IMR-90 (cell line): ENCODE results near the gene SLC9C2. TPM values are rescaled to one million over a fixed set of nuclear protein-coding genes. Genes with fewer than 3 reads are reported as not detected.

Experiments used
- ATAC-seq: fragments of 200-7000 bp; cut with Tn5 transposase; 2 replicates; pipeline ENCODE4 v1.9.1; 2020; ENCODE audit warnings: low read depth, mild to moderate bottlenecking, moderate library complexity
- BruUV-seq: library from RNA; stranded (reverse); fragments of 400-500 nt; replicated peaks from 2 replicates; lab custom pipeline; 2021; lab: Mats Ljungman, UMichigan
- CTCF ChIA-PET: fragments of 300-600 bp; formaldehyde crosslinking; extraction: SDS; loops from one replicate; lab custom pipeline; 2021; ENCODE audit warnings: antibody characterized with exemption; lab: Yijun Ruan, JAX
- POLR2A ChIA-PET: fragments of 300-600 bp; sonication (Branson Sonifier 250); formaldehyde crosslinking; loops from one replicate; lab custom pipeline; 2022; ENCODE audit warnings: antibody characterized with exemption; ENCODE audit not compliant: unreplicated experiment; lab: Charles Lee
- DNase-seq: peaks from one replicate; pipeline ENCODE4 v3.0.0; 2013
- H2AFZ ChIP-seq: replicated peaks from 2 replicates; pipeline ENCODE3; 2013; ENCODE audit warnings: low read length, mild to moderate bottlenecking; ENCODE audit not compliant: poor library complexity
- H2AK5ac ChIP-seq: 2 replicates; pipeline ENCODE4 v1.6.1; 2013; ENCODE audit warnings: low read depth, low read length, inconsistent platforms
- H2AK9ac ChIP-seq: replicated peaks from 2 replicates; pipeline ENCODE3; 2013; ENCODE audit warnings: mild to moderate bottlenecking, low read depth, low read length, moderate library complexity; ENCODE audit not compliant: poor library complexity
- H2BK120ac ChIP-seq: 2 replicates; pipeline ENCODE4 v1.6.1; 2013; ENCODE audit warnings: low read depth, low read length, inconsistent platforms
- H2BK15ac ChIP-seq: 3 replicates; pipeline ENCODE4 v1.6.1; 2013; ENCODE audit warnings: low read depth, low read length, inconsistent platforms
- H2BK20ac ChIP-seq: 2 replicates; pipeline ENCODE4 v1.6.1; 2013; ENCODE audit warnings: low read depth, mild to moderate bottlenecking, inconsistent platforms, low read length, moderate library complexity
- H2BK5ac ChIP-seq: 2 replicates; pipeline ENCODE4 v1.6.1; 2013; ENCODE audit warnings: mild to moderate bottlenecking, low read depth, low read length, inconsistent platforms; ENCODE audit not compliant: poor library complexity, severe bottlenecking
- H3K14ac ChIP-seq: replicated peaks from 2 replicates; pipeline ENCODE4 v1.6.1; 2013; ENCODE audit warnings: low read depth, low read length, inconsistent platforms
- H3K18ac ChIP-seq: 2 replicates; pipeline ENCODE4 v1.6.1; 2013; ENCODE audit warnings: low read depth, low read length, control low read depth
- H3K23ac ChIP-seq: 2 replicates; pipeline ENCODE4 v1.6.1; 2013; ENCODE audit warnings: low read depth, low read length, inconsistent platforms
- H3K27ac ChIP-seq: 2 replicates; pipeline ENCODE4 v1.5.1; 2013; ENCODE audit warnings: mild to moderate bottlenecking, control low read depth, low read length; ENCODE audit not compliant: insufficient read depth
- H3K27me3 ChIP-seq: 2 replicates; pipeline ENCODE4 v1.6.1; 2013; ENCODE audit warnings: low read length; ENCODE audit not compliant: control insufficient read depth, insufficient read depth
- H3K36me3 ChIP-seq: 2 replicates; pipeline ENCODE4 v1.6.1; 2013; ENCODE audit warnings: low read length, mixed read lengths; ENCODE audit not compliant: control insufficient read depth, insufficient read depth
- H3K4ac ChIP-seq: 2 replicates; pipeline ENCODE4 v1.6.1; 2013; ENCODE audit warnings: low read depth, low read length, inconsistent platforms
- H3K4me1 ChIP-seq: 2 replicates; pipeline ENCODE4 v1.6.1; 2013; ENCODE audit warnings: low read length, mixed read lengths; ENCODE audit not compliant: control insufficient read depth, insufficient read depth
- H3K4me2 ChIP-seq: 2 replicates; pipeline ENCODE4 v1.6.1; 2013; ENCODE audit warnings: low read depth, mild to moderate bottlenecking, control low read depth, low read length, moderate library complexity
- H3K4me3 ChIP-seq: 2 replicates; pipeline ENCODE4 v1.5.1; 2013; ENCODE audit warnings: low read depth, mild to moderate bottlenecking, control low read depth, low read length, moderate library complexity; ENCODE audit not compliant: insufficient read depth
- H3K56ac ChIP-seq: 2 replicates; pipeline ENCODE4 v1.6.1; 2013; ENCODE audit warnings: low read length, inconsistent platforms; ENCODE audit not compliant: insufficient read depth; ENCODE audit errors: extremely low read depth
- H3K79me1 ChIP-seq, 2 experiments: 2 replicates each; pipeline ENCODE4 v1.6.1; 2013; ENCODE audit warnings: low read length in 2 of 2, inconsistent platforms in 1 of 2, low read depth in 1 of 2
- H3K9ac ChIP-seq: 2 replicates; pipeline ENCODE4 v1.6.1; 2013; ENCODE audit warnings: low read depth, low read length, control low read depth
- H3K9me1 ChIP-seq: 2 replicates; pipeline ENCODE4 v1.6.1; 2013; ENCODE audit warnings: low read length, inconsistent platforms; ENCODE audit not compliant: insufficient read depth
- H3K9me3 ChIP-seq: 2 replicates; pipeline ENCODE4 v1.6.1; 2013; ENCODE audit warnings: low read length; ENCODE audit not compliant: control insufficient read depth, insufficient read depth
- H4K20me1 ChIP-seq: 2 replicates; pipeline ENCODE4 v1.6.1; 2013; ENCODE audit warnings: low read length, inconsistent platforms; ENCODE audit not compliant: insufficient read depth
- H4K5ac ChIP-seq: 2 replicates; pipeline ENCODE4 v1.6.1; 2013; ENCODE audit warnings: mild to moderate bottlenecking, low read depth, low read length, control low read depth
- H4K8ac ChIP-seq, 2 experiments: 2 replicates each; pipeline ENCODE4 v1.6.1; 2013; ENCODE audit warnings: low read depth in 2 of 2, low read length in 2 of 2, control low read depth in 1 of 2, inconsistent platforms in 1 of 2
- H4K91ac ChIP-seq: 2 replicates; pipeline ENCODE4 v1.6.1; 2013; ENCODE audit warnings: low read depth, low read length, inconsistent platforms; ENCODE audit not compliant: insufficient read depth
- BHLHE40 ChIP-seq: fragments of 150-350 bp; IDR thresholded peaks from 2 replicates; pipeline ENCODE4 v1.6.1; 2016; ENCODE audit warnings: mild to moderate bottlenecking, low read depth, low read length
- CEBPB ChIP-seq: IDR thresholded peaks from 2 replicates; pipeline ENCODE4 v1.6.1; 2012; ENCODE audit warnings: low read depth, low read length, improper control_type of control experiment
- CHD1 ChIP-seq: IDR thresholded peaks from 2 replicates; pipeline ENCODE4 v1.6.1; 2012; ENCODE audit warnings: low read depth, low read length, improper control_type of control experiment
- FOS ChIP-seq: fragments of 150-350 bp; IDR thresholded peaks from 2 replicates; pipeline ENCODE4 v1.6.1; 2016; ENCODE audit warnings: low read depth, low read length
- MAFK ChIP-seq: IDR thresholded peaks from 2 replicates; pipeline ENCODE4 v1.6.1; 2012; ENCODE audit warnings: low read depth, low read length, improper control_type of control experiment
- MAZ ChIP-seq: IDR thresholded peaks from 2 replicates; pipeline ENCODE4 v1.6.1; 2012; ENCODE audit warnings: low read depth, mild to moderate bottlenecking, low read length, improper control_type of control experiment, moderate library complexity, borderline replicate concordance
- MXI1 ChIP-seq: IDR thresholded peaks from 2 replicates; pipeline ENCODE4 v1.6.1; 2012; ENCODE audit warnings: low read depth, mild to moderate bottlenecking, low read length, moderate library complexity, borderline replicate concordance
- NFE2L2 ChIP-seq: fragments of 150-350 bp; IDR thresholded peaks from 2 replicates; pipeline ENCODE4 v1.6.1; 2016; ENCODE audit warnings: low read depth, mild to moderate bottlenecking, low read length
- POLR2A ChIP-seq: IDR thresholded peaks from 2 replicates; pipeline ENCODE4 v1.6.1; 2012; ENCODE audit warnings: mild to moderate bottlenecking, low read depth, low read length
- RAD21 ChIP-seq: IDR thresholded peaks from 2 replicates; pipeline ENCODE4 v1.6.1; 2012; ENCODE audit warnings: low read length, improper control_type of control experiment
- RCOR1 ChIP-seq: IDR thresholded peaks from 2 replicates; pipeline ENCODE4 v1.6.1; 2012; ENCODE audit warnings: mild to moderate bottlenecking, low read length, improper control_type of control experiment; ENCODE audit not compliant: insufficient replicate concordance
- RFX5 ChIP-seq: IDR thresholded peaks from 2 replicates; pipeline ENCODE4 v1.8.0; 2012; ENCODE audit warnings: low read depth, mild to moderate bottlenecking, low read length, moderate library complexity
- SMC3 ChIP-seq: fragments of 150-350 bp; IDR thresholded peaks from 2 replicates; pipeline ENCODE4 v1.6.1; 2016; ENCODE audit warnings: low read depth, mild to moderate bottlenecking, antibody characterized with exemption, low read length, moderate library complexity
- WGBS, 2 experiments: methylation state at CpG; one replicate each; pipeline versions ENCODE4 v1.1.5 to v1.1.7; 2013; ENCODE audit warnings: missing lambda C conversion rate in 2 of 2; ENCODE audit not compliant: insufficient read length in 1 of 2; ENCODE audit errors: extremely low coverage in 2 of 2; 5-methylcytosine and 5-hydroxymethylcytosine counted together
- dilution Hi-C: fragments of 300-500 bp; cut with HindIII; formaldehyde crosslinking; loops from one replicate; pipeline ENCODE4 v1.14.3; 2018; ENCODE audit warnings: low sequenced_read_pairs; ENCODE audit not compliant: unreplicated experiment
- in situ Hi-C: fragments of 300-500 bp; cut with MboI; formaldehyde crosslinking; loops from 3 replicates; pipeline ENCODE4 v1.14.3; 2019; ENCODE audit warnings: low sequenced_read_pairs, inconsistent platforms, mixed read lengths
- intact Hi-C: fragments of 100-400 bp; cut with micrococcal nuclease; formaldehyde crosslinking; loops from 2 replicates; pipeline ENCODE4 v1.10.0; 2022
- polyA plus RNA-seq, 3 experiments: library from polyadenylated mRNA; depleted of rRNA; stranded (reverse); fragments of >200 nt; gene quantifications; 2 replicates each; pipeline ENCODE4 v1.2.3, GENCODE V29; 2012; ENCODE audit warnings: low replicate concordance in 1 of 3
- total RNA-seq: library from RNA; depleted of rRNA; stranded (reverse); fragments of >200 nt; gene quantifications from 2 replicates; pipeline ENCODE4 v1.2.3, GENCODE V29; 2012
- TF ChIP-seq, protein P1 (sequence below): conservative IDR thresholded peaks from 2 replicates; pipeline ENCODE4 v1.5.1; 2012; ENCODE audit warnings: mild to moderate bottlenecking, low read depth, low read length, improper control_type of control experiment
- TF ChIP-seq, protein P2 (sequence below): fragments of 150-350 bp; IDR thresholded peaks from 2 replicates; pipeline ENCODE4 v1.6.1; 2017; ENCODE audit warnings: mild to moderate bottlenecking, antibody characterized with exemption, low read length, low read depth
- TF ChIP-seq, protein P3 (sequence below): fragments of 150-350 bp; IDR thresholded peaks from 2 replicates; pipeline ENCODE4 v1.6.1; 2016; ENCODE audit warnings: low read depth, mild to moderate bottlenecking, low read length, moderate library complexity, borderline replicate concordance

SLC9C2 gene
- total and polyA plus RNA-seq, 2 of the 4 experiments (the other 2 are of a cell fraction) = not detected

DNA sequence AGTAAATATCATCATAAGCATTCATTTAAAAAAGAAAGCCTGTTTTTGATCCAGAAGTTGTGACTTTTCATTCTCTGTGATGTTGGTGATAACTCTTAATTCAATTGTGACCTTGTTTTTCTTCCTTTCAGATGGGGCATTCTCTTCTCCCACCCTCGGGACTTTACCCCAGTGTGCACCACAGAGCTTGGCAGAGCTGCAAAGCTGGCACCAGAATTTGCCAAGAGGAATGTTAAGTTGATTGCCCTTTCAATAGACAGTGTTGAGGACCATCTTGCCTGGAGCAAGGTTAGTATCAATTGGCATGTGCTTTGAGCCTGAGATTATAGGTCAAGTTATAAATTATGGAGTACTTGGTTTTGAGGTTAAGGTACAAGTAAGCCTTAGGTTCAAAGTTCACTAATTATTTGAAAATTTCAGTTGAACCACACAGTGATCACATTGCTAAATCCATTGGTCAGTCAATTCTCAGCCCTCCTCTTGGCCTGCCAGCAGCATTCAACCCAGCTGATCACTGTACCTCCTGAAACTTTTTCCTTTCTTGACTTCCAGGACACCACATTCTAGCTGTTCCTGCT lies 121.6 kb downstream of the SLC9C2 start:
- Histone ChIP-seq H3K4ac (no peak overlapping the region), H3K79me1 (peaks cover 22 to 50% of the 10 kb centered on the region in 2 experiments), H3K56ac (no peak overlapping the region), H3K4me3 (no peak overlapping the region), H4K8ac (no peak overlapping the region), H4K20me1 (peaks cover 23% of the 10 kb centered on the region; the same call in 1 of the 2 replicates), H3K23ac (no peak overlapping the region), H3K36me3 (peaks cover 31% of the 10 kb centered on the region), H2BK120ac (no peak overlapping the region), H2AK9ac (no peak overlapping the region), H2BK15ac (no peak overlapping the region), H3K4me2 (no peak overlapping the region), H3K18ac (no peak overlapping the region), H3K27me3 (no peaks in the 10 kb centered on the region), H3K27ac (no peak overlapping the region), H2AK5ac (no peak overlapping the region), H3K9me3 (no peaks in the 10 kb centered on the region), H4K91ac (no peak overlapping the region), H3K9ac (no peak overlapping the region), H2AFZ (no peak overlapping the region), H3K4me1 (no peaks in the 10 kb centered on the region), H2BK20ac (no peak overlapping the region), H3K14ac (no peak overlapping the region), H3K9me1 (0 out of 2 replicates have a peak, but pooled peaks cover 3% of the 10 kb centered on the region), H2BK5ac (no peak overlapping the region), H4K5ac (no peak overlapping the region)
- ChIA-PET CTCF (interaction anchor here (1.0 kb wide), 1 partner anchor 52 kb away, joined by 3 read pairs; no protein-coding TSS in a partner anchor), POLR2A (no interaction called here)
- TF ChIP-seq NFE2L2 (no peak), MXI1 (no peak), MAZ (no peak), CEBPB (no peak), BHLHE40 (no peak), RAD21 (no peak), SMC3 (no peak), CHD1 (no peak), RFX5 (no peak), MAFK (no peak), FOS (no peak), RCOR1 (no peak), POLR2A (no peak)
- TF ChIP-seq, protein P1, sequence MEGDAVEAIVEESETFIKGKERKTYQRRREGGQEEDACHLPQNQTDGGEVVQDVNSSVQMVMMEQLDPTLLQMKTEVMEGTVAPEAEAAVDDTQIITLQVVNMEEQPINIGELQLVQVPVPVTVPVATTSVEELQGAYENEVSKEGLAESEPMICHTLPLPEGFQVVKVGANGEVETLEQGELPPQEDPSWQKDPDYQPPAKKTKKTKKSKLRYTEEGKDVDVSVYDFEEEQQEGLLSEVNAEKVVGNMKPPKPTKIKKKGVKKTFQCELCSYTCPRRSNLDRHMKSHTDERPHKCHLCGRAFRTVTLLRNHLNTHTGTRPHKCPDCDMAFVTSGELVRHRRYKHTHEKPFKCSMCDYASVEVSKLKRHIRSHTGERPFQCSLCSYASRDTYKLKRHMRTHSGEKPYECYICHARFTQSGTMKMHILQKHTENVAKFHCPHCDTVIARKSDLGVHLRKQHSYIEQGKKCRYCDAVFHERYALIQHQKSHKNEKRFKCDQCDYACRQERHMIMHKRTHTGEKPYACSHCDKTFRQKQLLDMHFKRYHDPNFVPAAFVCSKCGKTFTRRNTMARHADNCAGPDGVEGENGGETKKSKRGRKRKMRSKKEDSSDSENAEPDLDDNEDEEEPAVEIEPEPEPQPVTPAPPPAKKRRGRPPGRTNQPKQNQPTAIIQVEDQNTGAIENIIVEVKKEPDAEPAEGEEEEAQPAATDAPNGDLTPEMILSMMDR = no peak
- TF ChIP-seq, protein P2, sequence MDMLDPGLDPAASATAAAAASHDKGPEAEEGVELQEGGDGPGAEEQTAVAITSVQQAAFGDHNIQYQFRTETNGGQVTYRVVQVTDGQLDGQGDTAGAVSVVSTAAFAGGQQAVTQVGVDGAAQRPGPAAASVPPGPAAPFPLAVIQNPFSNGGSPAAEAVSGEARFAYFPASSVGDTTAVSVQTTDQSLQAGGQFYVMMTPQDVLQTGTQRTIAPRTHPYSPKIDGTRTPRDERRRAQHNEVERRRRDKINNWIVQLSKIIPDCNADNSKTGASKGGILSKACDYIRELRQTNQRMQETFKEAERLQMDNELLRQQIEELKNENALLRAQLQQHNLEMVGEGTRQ = no peak
- TF ChIP-seq, protein P3, sequence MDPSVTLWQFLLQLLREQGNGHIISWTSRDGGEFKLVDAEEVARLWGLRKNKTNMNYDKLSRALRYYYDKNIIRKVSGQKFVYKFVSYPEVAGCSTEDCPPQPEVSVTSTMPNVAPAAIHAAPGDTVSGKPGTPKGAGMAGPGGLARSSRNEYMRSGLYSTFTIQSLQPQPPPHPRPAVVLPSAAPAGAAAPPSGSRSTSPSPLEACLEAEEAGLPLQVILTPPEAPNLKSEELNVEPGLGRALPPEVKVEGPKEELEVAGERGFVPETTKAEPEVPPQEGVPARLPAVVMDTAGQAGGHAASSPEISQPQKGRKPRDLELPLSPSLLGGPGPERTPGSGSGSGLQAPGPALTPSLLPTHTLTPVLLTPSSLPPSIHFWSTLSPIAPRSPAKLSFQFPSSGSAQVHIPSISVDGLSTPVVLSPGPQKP = no peak
- BruUV-seq = no TSS peak
- in situ Hi-C loops (no loop called here), intact Hi-C loops (no loop called here), dilution Hi-C loops (no loop called here)
- no peak for DNase-seq
- no peak for ATAC-seq
- no CpG with 5 or more reads among the region's 1 CpG for WGBS, 2 experiments
